ENCODE results near the gene ELOVL7.
"Not testable (repeated sequence)": the region's sequence is repeated elsewhere in the genome, so short reads cannot be mapped to it uniquely, and the experiment has no call there.

Gene ELOVL7

GRCh38 chr5:60843936-60844905 is at the start of gene ELOVL7:
ELOVL7 (minus strand) TSS chr5:60844269; CDS start chr5:60787397, 56,872 bp downstream.
- in situ Hi-C loops (cut with MboI; ENCODE audit: low sequenced_read_pairs): no loop called here

GRCh38 chr5:60893521-60893920 is 49.5 kb upstream of the ELOVL7 start:
- in situ Hi-C loops (cut with MboI; ENCODE audit: low sequenced_read_pairs): no loop called here

GRCh38 chr5:60891667-60892066 is 47.6 kb upstream of the ELOVL7 start:
- in situ Hi-C loops (cut with MboI; ENCODE audit: low sequenced_read_pairs): no loop called here

GRCh38 chr5:60888359-60889061 is 44.4 kb upstream of the ELOVL7 start:
- in situ Hi-C loops (cut with MboI; ENCODE audit: low sequenced_read_pairs): no loop called here

- in situ Hi-C loops (cut with MboI; ENCODE audit: low sequenced_read_pairs): no loop called here
Measured at GRCh38 chr5:60887746-60888145, 43.7 kb upstream of the ELOVL7 start.

GRCh38 chr5:60887096-60887495 is 43.0 kb upstream of the ELOVL7 start:
- in situ Hi-C loops (cut with MboI; ENCODE audit: low sequenced_read_pairs): no loop called here

GRCh38 chr5:60886158-60886557 is 42.1 kb upstream of the ELOVL7 start:
- in situ Hi-C loops (cut with MboI; ENCODE audit: low sequenced_read_pairs): no loop called here

- in situ Hi-C loops (cut with MboI; ENCODE audit: low sequenced_read_pairs): no loop called here
Measured at GRCh38 chr5:60883229-60883628, 39.2 kb upstream of the ELOVL7 start.

- in situ Hi-C loops (cut with MboI; ENCODE audit: low sequenced_read_pairs): no loop called here
Measured at GRCh38 chr5:60872892-60873291, 28.8 kb upstream of the ELOVL7 start.

- in situ Hi-C loops (cut with MboI; ENCODE audit: low sequenced_read_pairs): no loop called here
Measured at GRCh38 chr5:60870857-60871256, 26.8 kb upstream of the ELOVL7 start.

- in situ Hi-C loops (cut with MboI; ENCODE audit: low sequenced_read_pairs): not testable (repeated sequence)
Measured at GRCh38 chr5:60860572-60860971, 16.5 kb upstream of the ELOVL7 start.

GRCh38 chr5:60856066-60856465 is 12.0 kb upstream of the ELOVL7 start:
- in situ Hi-C loops (cut with MboI; ENCODE audit: low sequenced_read_pairs): no loop called here

GRCh38 chr5:60852940-60853339 is 8.9 kb upstream of the ELOVL7 start:
- in situ Hi-C loops (cut with MboI; ENCODE audit: low sequenced_read_pairs): no loop called here

- in situ Hi-C loops (cut with MboI; ENCODE audit: low sequenced_read_pairs): no loop called here
Measured at GRCh38 chr5:60852317-60852716, 8.2 kb upstream of the ELOVL7 start.

- in situ Hi-C loops (cut with MboI; ENCODE audit: low sequenced_read_pairs): no loop called here
Measured at GRCh38 chr5:60851626-60852025, 7.6 kb upstream of the ELOVL7 start.

GRCh38 chr5:60846298-60846697 is 2.2 kb upstream of the ELOVL7 start:
- in situ Hi-C loops (cut with MboI; ENCODE audit: low sequenced_read_pairs): no loop called here

GRCh38 chr5:60843386-60843935 is 608 bp downstream of the ELOVL7 start:
- in situ Hi-C loops (cut with MboI; ENCODE audit: low sequenced_read_pairs): no loop called here

- in situ Hi-C loops (cut with MboI; ENCODE audit: low sequenced_read_pairs): no loop called here
Measured at GRCh38 chr5:60842871-60843385, 1.1 kb downstream of the ELOVL7 start.

- in situ Hi-C loops (cut with MboI; ENCODE audit: low sequenced_read_pairs): no loop called here
Measured at GRCh38 chr5:60841361-60841760, 2.7 kb downstream of the ELOVL7 start.

- in situ Hi-C loops (cut with MboI; ENCODE audit: low sequenced_read_pairs): no loop called here
Measured at GRCh38 chr5:60836131-60836530, 7.9 kb downstream of the ELOVL7 start.

GRCh38 chr5:60835554-60835953 is 8.5 kb downstream of the ELOVL7 start:
- in situ Hi-C loops (cut with MboI; ENCODE audit: low sequenced_read_pairs): no loop called here
